ENCODE data around the gene SSTR3.

DNA sequence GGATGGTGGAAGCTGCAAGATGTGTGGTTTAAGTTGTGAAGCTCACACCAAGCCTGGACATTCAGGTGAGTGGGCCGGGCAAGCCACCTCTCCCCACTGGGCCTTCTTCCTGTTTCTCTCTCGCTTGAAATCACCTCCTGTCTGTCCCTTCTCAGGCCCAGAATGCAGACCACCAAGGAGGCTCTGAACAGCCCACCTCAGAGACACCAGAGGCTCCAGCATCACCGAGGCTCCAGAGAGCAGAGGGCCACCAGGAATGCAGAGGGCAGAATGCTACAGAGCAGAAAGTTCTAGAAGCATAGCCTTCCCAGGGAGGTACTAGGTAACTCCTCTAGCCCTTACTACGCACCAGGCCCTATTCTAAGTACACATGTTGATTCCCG lies 47.8 kb downstream of the SSTR3 start:
- TF ChIP-seq POLR2AphosphoS5 (IDR thresholded peaks at IDR 0.05; ENCODE audit: insufficient read depth in 1 of 2, low read depth in 1 of 2) = no peak
- TF ChIP-seq POLR2A (IDR thresholded peaks at IDR 0.05) = no peak
- no peak for TF ChIP-seq CTCF (IDR thresholded peaks at IDR 0.05)
